OCI-LY1 (cell line): ENCODE data around the gene ANAPC2.

Experiments used
- EZH2 ChIP-seq: fragments of 200-600 bp; sonication (generic), shearing (Covaris generic); IDR thresholded peaks from 2 replicates; pipeline ENCODE4 v1.8.0; 2017; ENCODE audit warnings: borderline replicate concordance, mixed run types, mild to moderate bottlenecking, antibody characterized with exemption, low read length, moderate library complexity, mixed read lengths
- TF ChIP-seq, protein P1 (sequence below): fragments of 200-600 bp; sonication (generic), shearing (Covaris generic); IDR thresholded peaks from 2 replicates; pipeline ENCODE4 v1.5.1; 2017; ENCODE audit warnings: mild to moderate bottlenecking, antibody characterized with exemption, low read length, moderate library complexity, mixed read lengths

DNA sequence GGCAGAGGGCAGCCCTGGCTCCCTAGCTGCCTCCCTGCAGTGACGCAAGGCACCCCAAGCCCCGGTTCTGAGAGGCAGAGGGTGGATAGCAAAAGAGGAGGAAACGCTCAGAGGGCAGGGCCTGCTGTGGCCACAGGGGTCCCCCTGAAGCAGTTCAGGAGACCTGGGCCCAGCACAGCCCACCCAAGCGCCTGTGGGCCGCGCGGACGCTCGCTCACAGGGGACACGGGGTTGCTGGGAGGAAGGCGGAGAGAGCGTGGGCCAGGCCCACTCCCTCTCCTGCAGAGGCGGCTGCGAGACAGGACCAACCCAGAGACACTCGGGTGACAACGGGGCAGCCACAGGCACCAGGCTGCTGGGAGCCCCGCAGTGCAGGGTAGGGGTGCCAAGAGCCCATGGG is 8.6 kb downstream of the ANAPC2 start:
- TF ChIP-seq, protein P1, sequence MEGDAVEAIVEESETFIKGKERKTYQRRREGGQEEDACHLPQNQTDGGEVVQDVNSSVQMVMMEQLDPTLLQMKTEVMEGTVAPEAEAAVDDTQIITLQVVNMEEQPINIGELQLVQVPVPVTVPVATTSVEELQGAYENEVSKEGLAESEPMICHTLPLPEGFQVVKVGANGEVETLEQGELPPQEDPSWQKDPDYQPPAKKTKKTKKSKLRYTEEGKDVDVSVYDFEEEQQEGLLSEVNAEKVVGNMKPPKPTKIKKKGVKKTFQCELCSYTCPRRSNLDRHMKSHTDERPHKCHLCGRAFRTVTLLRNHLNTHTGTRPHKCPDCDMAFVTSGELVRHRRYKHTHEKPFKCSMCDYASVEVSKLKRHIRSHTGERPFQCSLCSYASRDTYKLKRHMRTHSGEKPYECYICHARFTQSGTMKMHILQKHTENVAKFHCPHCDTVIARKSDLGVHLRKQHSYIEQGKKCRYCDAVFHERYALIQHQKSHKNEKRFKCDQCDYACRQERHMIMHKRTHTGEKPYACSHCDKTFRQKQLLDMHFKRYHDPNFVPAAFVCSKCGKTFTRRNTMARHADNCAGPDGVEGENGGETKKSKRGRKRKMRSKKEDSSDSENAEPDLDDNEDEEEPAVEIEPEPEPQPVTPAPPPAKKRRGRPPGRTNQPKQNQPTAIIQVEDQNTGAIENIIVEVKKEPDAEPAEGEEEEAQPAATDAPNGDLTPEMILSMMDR, result no peak
- TF ChIP-seq EZH2, result no peak
